ENCODE data around the gene DDX23.

The DDX23 gene

DNA sequence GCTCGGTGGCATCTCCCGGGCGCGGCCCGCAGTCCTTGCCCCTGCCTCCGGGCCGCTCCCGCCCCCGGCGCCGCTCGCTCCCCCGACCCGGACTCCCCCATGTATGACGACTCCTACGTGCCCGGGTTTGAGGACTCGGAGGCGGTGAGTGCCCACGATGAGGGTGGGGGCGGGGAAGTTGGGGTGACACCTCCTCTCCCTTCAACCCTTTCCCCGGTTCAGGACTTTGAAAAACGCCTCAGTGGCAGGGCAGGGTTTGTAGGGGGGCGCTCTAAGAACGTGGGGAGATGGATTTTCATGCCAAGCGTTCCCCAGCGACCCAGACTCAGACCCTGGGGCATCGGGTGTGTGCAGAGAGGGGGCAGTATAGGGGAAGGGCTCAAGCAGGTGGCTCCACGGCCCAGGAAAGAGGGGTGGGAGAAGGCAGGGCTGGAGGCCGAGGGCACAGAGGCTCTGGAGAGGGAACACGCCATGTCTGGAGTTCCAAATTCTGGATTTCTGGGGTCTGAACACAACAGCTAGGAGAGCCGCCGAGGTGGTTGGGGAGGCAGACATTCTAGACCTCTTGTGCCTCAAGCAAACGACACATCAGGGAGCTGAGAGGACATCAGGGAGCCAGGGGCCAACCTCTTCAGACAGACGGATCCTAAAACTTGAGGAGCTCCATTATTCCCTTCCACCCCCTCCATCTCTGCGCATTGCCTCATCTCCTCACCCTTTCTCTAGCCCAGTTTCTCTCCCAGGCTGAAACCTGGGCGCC is 33.0 kb downstream of the DDX23 start:
- H3K9ac ChIP-seq (ENCODE audit: low read length), result peak overlapping the region; percentile 32
- peaks cover 12% of the 10 kb centered on the region for H3K27me3 ChIP-seq (ENCODE audit: control insufficient read depth, insufficient read depth, low read length)
- H3K4me3 ChIP-seq (ENCODE audit: low read length), result no peak overlapping the region
- no peaks in the 10 kb centered on the region for H3K36me3 ChIP-seq (ENCODE audit: control insufficient read depth, insufficient read depth, low read length)
- no peaks in the 10 kb centered on the region for H3K9me3 ChIP-seq (ENCODE audit: control insufficient read depth, low read length)
- peaks cover 25% of the 10 kb centered on the region for H3K4me1 ChIP-seq (ENCODE audit: control insufficient read depth, insufficient read depth, low read length)

DNA sequence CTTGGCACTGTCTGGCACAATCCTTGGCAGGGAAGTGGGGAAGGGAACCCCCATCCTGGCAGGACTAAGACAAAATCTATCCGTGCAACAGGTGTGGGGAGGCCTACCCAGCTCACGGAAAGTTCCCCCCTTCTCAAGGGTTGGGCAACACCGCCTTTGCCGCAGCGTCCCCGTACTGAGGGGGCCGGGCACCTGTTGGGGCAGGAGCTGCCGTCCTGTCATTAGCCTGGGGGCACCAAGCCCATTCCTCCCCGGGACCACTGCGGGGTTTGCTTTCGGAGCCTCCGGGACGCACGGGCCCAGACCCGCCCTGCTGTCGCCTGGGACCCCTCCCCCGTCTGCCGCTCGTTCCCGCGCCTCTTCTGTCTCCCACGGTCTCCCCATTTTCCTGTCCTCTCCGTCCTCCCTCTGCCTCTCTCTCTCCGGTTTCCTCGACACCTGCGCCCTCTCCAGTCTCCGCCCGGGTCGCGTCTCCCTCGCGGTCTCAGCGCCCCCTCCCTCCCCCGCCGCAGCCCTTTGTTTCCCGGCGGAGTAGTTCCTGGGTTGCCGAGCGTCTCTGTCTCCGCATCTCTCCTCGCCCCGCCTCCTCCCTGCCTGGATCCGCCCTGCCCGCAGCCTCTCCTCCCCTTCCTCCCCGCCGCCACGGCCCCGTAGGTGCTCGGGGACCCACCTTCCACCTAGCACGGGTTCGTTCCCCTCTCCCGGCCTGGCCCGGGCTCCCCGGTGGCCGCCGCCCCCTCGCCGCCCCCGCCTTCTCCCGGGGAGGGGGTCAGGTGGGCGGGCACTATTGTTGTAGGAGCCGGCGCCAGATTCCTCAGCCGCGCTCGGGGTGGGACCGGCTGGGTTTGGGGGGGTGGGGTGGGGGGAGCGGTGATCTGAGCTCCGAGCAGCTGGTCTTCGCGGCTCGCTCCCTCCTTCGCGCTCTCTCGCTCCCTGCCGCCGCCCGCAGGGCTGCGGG is 33.8 kb downstream of the DDX23 start, which contains the start of gene CACNB3:
Gene CACNB3, plus strand, starts transcription at position 624 of the 958 bp plus-strand sequence. CDS start 434 bp downstream, outside the sequence.
- H3K9me3 ChIP-seq (ENCODE audit: control insufficient read depth, low read length), result no peaks in the 10 kb centered on the region
- H3K4me1 ChIP-seq (ENCODE audit: control insufficient read depth, insufficient read depth, low read length), result peaks cover 23% of the 10 kb centered on the region
- H3K4me3 ChIP-seq (ENCODE audit: low read length), result peak within 1 kb of the TSS; percentile 20
- peak within 1 kb of the TSS; percentile 53 for H3K9ac ChIP-seq (ENCODE audit: low read length)
- H3K36me3 ChIP-seq (ENCODE audit: control insufficient read depth, insufficient read depth, low read length), result no peaks in the 10 kb centered on the region
- peaks cover 12% of the 10 kb centered on the region for H3K27me3 ChIP-seq (ENCODE audit: control insufficient read depth, insufficient read depth, low read length)

DNA sequence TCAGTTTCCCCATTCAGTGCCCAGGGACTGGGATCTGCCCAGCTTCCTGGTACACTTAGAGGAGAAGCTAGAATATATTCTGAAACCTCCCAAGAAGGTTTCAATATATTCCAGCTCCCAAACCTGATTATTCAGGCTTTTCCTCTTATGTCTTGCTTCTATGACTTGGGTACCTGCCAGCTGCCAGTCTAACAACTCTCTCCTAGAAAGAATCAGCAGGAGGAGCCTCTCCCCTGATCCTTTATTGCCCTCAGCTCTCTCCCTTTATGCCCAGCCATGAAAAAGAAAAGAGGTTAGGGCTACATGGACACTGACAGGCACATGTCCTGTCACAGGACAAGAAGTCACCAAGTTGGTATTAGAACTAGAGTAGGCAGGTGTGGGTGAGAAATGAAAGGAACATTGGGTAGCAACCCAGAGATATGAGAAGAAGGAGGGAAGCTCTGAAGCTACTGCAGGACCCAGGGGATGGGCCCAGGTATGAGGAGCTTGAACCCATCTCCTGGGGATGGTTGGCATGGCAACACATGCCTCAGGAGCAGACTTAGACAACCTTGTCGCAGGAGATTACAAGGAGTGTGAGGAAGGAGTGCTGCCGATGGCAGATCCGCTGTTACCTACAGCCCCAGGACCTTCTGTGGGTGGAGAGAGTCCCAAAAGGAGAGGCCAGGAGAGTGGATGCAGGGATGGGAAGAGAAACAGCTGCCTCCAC is 35.7 kb downstream of the DDX23 start:
- Histone ChIP-seq H3K27me3 (ENCODE audit: control insufficient read depth, insufficient read depth, low read length) (peaks cover 12% of the 10 kb centered on the region), H3K9ac (ENCODE audit: low read length) (no peak overlapping the region), H3K36me3 (ENCODE audit: control insufficient read depth, insufficient read depth, low read length) (no peaks in the 10 kb centered on the region), H3K4me1 (ENCODE audit: control insufficient read depth, insufficient read depth, low read length) (peaks cover 25% of the 10 kb centered on the region), H3K4me3 (ENCODE audit: low read length) (no peak overlapping the region), H3K9me3 (ENCODE audit: control insufficient read depth, low read length) (no peaks in the 10 kb centered on the region)

DNA sequence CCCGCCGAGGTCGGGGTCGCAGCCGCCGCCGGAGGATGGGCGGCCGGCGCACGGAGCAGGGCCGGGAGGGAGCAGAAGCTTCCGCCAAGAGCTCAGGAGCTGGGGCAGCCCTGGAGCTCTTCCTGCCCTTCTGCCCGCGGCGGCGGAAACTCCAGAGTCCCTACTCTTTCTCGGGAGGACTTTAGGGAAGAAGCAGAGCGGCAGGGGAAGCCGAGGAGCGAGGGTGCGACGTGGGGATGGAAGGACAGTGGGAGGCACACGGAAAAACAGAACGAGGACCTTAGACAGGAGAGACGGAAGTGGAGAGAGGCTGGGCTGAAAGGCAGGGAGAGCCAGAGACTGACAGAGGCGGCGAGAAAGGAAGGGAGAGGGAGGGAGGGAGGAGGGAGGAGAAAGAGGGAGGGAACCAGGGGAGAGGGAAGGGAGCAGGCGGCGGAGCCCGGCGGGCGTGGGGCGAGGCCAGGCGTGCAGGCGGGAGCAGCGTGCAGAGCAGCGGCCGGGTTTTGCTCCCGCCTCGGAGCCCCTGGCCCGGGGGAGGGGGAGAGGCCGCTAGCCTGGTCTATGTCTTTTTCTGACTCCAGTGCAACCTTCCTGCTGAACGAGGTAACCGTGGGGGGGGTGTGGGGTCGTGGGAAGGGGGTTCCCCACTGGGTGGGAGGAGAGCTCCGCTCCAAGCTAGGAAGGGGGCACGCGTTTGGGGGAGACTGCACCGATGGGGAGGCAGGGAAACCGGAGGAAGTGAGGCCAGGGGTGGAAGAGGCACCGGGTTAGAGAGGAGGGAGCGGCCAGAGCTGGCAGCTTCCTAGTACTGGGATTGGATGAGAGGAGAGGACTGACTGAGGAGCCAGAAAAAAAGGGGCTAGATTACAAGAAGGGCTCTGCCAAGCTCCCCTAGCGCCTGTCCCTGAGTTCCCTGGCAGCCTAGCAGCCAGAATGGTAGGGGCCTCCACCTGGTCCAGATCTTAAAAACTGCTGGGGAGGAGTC is 36.5 kb downstream of the DDX23 start:
- Histone ChIP-seq H3K9me3 (ENCODE audit: control insufficient read depth, low read length) (no peaks in the 10 kb centered on the region), H3K36me3 (ENCODE audit: control insufficient read depth, insufficient read depth, low read length) (no peaks in the 10 kb centered on the region), H3K4me3 (ENCODE audit: low read length) (peak overlapping the region; percentile 86), H3K9ac (ENCODE audit: low read length) (peak overlapping the region; percentile 96), H3K4me1 (ENCODE audit: control insufficient read depth, insufficient read depth, low read length) (peaks cover 33% of the 10 kb centered on the region), H3K27me3 (ENCODE audit: control insufficient read depth, insufficient read depth, low read length) (peaks cover 12% of the 10 kb centered on the region)

DNA sequence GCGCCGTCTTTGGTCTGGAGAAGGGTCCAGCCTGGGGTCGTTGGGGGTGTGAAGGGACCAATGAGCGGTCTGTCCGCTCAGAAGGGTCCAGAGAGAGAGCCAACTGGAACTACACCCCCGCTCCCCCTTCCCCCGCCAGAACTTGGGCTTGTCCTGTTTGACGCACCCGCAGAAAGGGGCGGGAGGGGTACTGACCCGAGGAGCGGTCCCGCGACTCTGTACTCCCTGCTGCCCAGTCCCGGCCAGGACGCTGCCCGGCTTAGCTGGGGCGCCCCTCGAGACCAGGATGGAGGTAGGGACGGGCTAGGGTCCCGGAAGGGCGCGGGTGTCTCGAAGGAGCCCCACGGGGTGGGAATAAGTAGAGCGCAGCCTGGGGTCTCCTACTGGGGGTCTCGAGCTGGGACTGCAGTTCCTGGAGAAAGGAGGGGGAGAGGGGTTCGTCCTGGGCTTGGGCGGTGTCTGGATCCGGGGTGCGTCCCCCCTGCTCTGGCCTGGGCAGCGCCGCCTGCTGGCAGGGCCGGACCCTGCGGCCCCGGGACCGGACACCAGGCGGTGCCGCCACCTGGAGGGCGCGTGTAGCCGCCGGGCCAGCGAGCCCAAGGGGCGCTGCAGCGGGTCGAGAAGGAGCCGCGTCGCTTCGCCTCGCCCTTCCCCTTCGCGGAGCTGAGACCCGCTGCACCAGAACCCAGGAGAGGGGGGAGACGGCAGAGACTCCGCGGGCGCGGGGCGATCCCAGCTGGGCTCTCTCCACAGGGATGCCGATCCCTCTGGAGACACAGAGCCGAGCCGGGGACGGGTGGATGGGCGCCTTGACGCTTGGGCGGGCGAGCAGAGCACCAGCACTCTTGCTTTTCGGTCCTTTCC is 37.5 kb downstream of the DDX23 start:
- Histone ChIP-seq H3K4me3 (ENCODE audit: low read length) (peak overlapping the region; percentile 86), H3K9me3 (ENCODE audit: control insufficient read depth, low read length) (no peaks in the 10 kb centered on the region), H3K27me3 (ENCODE audit: control insufficient read depth, insufficient read depth, low read length) (peaks cover 12% of the 10 kb centered on the region), H3K36me3 (ENCODE audit: control insufficient read depth, insufficient read depth, low read length) (no peaks in the 10 kb centered on the region), H3K4me1 (ENCODE audit: control insufficient read depth, insufficient read depth, low read length) (peaks cover 36% of the 10 kb centered on the region), H3K9ac (ENCODE audit: low read length) (peak overlapping the region; percentile 96)

DNA sequence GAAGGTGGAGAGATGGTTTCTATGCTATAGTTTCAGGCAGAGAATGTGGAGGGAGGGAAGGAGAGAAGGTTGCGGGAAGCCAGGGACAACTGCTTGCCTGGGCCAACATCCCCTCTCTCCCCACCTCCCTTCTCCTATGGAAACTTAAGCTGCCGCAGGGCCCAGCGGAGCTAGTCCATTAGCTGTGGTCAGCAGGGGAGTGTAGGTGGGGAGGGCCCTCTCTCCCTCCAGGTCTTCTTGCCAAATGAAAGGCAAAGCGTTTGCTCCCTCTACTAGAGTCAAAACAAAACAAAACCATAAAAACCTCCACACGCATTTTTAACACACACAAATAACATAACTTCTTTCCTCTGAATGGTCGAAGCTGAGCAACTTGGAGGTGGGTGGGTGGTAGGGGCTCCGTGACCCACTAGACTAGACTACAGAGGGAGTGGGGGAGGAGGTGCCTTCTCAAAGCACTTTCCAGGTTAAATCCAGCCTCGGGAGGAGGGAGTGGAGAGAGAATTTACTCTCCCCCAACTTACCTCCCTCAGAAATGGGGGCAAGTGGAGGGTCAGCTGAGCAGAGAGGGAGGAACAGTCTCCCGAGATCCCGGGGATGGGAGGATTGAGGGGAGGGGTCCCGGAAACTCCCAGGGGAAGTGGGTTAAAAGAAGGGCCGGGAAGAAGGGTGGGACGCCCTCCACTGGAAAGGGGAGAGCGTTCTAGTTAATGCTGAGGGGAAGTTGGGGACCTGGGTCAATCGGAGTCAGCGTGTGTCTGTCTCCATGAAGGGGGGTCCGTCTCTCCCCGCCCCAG is 38.3 kb downstream of the DDX23 start:
- Histone ChIP-seq H3K4me3 (ENCODE audit: low read length) (peak overlapping the region; percentile 86), H3K4me1 (ENCODE audit: control insufficient read depth, insufficient read depth, low read length) (peaks cover 36% of the 10 kb centered on the region), H3K9me3 (ENCODE audit: control insufficient read depth, low read length) (no peaks in the 10 kb centered on the region), H3K27me3 (ENCODE audit: control insufficient read depth, insufficient read depth, low read length) (peaks cover 12% of the 10 kb centered on the region), H3K36me3 (ENCODE audit: control insufficient read depth, insufficient read depth, low read length) (no peaks in the 10 kb centered on the region), H3K9ac (ENCODE audit: low read length) (peak overlapping the region; percentile 96)

DNA sequence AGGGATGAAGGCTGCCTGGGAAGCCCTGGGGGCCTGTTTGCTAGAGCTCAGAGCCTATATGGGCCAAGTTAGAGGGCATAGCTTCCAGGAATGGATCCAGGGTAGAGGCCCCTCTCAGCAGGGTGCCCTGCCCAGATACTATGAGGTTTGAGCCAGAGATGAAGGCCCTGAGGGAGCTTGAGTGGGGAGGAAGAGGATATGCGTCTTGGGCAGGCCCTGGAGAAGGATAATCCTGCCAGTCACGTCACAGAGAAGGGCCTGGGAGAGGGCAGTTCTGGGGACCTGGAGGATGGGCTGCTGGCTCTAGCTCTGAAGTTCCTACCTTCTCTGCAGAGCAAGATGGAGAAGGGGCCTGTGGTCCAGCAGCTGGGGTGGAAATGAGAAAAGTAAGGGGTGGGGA is 39.6 kb downstream of the DDX23 start:
- H3K9ac ChIP-seq (ENCODE audit: low read length), result no peak overlapping the region

DNA sequence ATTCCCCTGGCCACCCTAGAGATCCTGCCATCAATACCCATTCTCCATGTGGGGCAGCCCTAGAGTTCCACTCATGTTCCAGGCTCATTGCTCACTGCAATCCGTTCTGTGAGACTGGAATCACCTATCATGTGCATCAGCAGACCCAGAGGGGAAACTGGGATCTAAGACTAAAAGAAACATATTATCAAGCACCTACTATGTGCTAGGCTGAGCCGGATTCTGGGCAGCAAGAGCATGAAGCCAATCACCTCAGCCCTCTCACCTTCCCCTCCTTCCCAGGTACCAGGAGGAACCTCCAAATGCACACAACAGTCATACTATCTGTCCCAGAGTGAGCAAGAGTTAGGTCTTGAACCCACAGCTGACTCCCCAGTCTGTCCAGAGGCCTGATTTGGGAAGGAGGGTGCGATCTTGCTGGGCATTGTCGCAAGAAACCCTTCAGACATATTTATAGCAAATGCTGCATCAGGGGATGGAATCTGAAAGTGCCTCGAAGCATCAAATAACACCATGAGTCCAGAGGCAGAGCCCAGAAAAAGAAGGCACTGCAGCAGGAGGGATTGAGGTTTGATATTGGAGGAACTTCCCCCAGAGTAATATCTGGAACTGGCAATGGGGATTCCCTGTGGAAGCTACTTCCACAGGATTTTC is 40.4 kb downstream of the DDX23 start:
- H3K9me3 ChIP-seq (ENCODE audit: control insufficient read depth, low read length), result no peaks in the 10 kb centered on the region
- H3K4me3 ChIP-seq (ENCODE audit: low read length), result no peak overlapping the region
- peaks cover 29% of the 10 kb centered on the region for H3K4me1 ChIP-seq (ENCODE audit: control insufficient read depth, insufficient read depth, low read length)
- H3K27me3 ChIP-seq (ENCODE audit: control insufficient read depth, insufficient read depth, low read length), result no peaks in the 10 kb centered on the region
- H3K36me3 ChIP-seq (ENCODE audit: control insufficient read depth, insufficient read depth, low read length), result no peaks in the 10 kb centered on the region
- no peak overlapping the region for H3K9ac ChIP-seq (ENCODE audit: low read length)

More for the DNA sequence above, 39.6 kb downstream of the DDX23 start:
- Histone ChIP-seq H3K27me3 (ENCODE audit: control insufficient read depth, insufficient read depth, low read length) (peaks cover 4% of the 10 kb centered on the region), H3K36me3 (ENCODE audit: control insufficient read depth, insufficient read depth, low read length) (no peaks in the 10 kb centered on the region), H3K9me3 (ENCODE audit: control insufficient read depth, low read length) (no peaks in the 10 kb centered on the region), H3K4me3 (ENCODE audit: low read length) (no peak overlapping the region), H3K4me1 (ENCODE audit: control insufficient read depth, insufficient read depth, low read length) (peaks cover 29% of the 10 kb centered on the region)

DNA sequence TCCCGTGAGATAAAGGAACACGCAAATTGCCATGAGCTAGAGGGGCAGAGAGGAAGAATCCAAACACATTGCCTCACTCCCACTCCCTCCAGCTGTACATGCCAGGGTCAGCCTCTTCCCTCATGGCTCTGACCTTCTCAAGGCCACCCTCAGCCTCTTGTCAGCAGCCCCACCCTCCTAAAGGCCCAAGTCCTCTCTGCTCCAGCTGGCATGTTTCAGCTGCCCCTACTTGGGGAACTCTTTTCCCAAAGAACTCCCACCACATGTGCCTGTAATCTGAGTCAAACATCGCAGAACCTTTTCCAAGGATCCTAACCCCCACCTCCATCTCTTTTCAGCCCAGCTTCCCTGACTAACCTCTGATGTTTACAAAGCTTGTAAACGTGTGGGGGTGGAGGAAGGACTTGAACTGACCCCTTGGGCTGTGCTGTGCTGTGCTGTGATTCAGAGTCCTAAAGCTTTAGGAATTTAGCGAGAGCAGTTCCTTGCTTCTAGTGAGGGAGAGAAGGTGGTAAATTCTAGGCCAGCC is 41.0 kb downstream of the DDX23 start:
- H3K36me3 ChIP-seq (ENCODE audit: control insufficient read depth, insufficient read depth, low read length), result no peaks in the 10 kb centered on the region
- no peaks in the 10 kb centered on the region for H3K9me3 ChIP-seq (ENCODE audit: control insufficient read depth, low read length)
- peaks cover 26% of the 10 kb centered on the region for H3K4me1 ChIP-seq (ENCODE audit: control insufficient read depth, insufficient read depth, low read length)
- H3K4me3 ChIP-seq (ENCODE audit: low read length), result no peak overlapping the region
- no peak overlapping the region for H3K9ac ChIP-seq (ENCODE audit: low read length)
- no peaks in the 10 kb centered on the region for H3K27me3 ChIP-seq (ENCODE audit: control insufficient read depth, insufficient read depth, low read length)

All from mucosa of stomach (tissue), 1 donor.